Left ventricle myocardium inferior (tissue), 1 donor: ENCODE results near the gene PLXNC1. TPM values are rescaled to one million over a fixed set of nuclear protein-coding genes. Genes with fewer than 3 reads are reported as not detected.

Experiments
- DNase-seq: peaks from one replicate; pipeline ENCODE4 v3.0.0-alpha.2; 2020
- H3K27ac ChIP-seq: fragments of 200-600 bp; replicated peaks from 2 replicates; pipeline ENCODE4 v1.8.0; 2021
- H3K27me3 ChIP-seq: fragments of 200-600 bp; 2 replicates; pipeline ENCODE4 v1.8.0; 2021; ENCODE audit warnings: low read depth
- H3K36me3 ChIP-seq: fragments of 200-600 bp; 2 replicates; pipeline ENCODE4 v1.8.0; 2021
- H3K4me1 ChIP-seq: fragments of 200-600 bp; 2 replicates; pipeline ENCODE4 v1.8.0; 2021
- H3K4me3 ChIP-seq: fragments of 200-600 bp; 2 replicates; pipeline ENCODE4 v1.8.0; 2021; ENCODE audit warnings: mild to moderate bottlenecking, moderate library complexity
- H3K9me3 ChIP-seq: fragments of 200-600 bp; replicated peaks from 2 replicates; pipeline ENCODE4 v1.8.0; 2021
- intact Hi-C: fragments of 100-400 bp; cut with micrococcal nuclease; formaldehyde crosslinking; loops from one replicate; pipeline ENCODE4 v1.11.0; 2022
- total RNA-seq: library from RNA; stranded (reverse); fragmentation: NEBNext Ultra II Directional; extraction: Animal tissue kit (Norgen Biotek cat#: 25700); gene quantifications from one replicate; pipeline ENCODE4 v1.2.1, GENCODE V29; 2021
- TF ChIP-seq, protein P1 (sequence below): fragments of 200-600 bp; IDR thresholded peaks from 2 replicates; pipeline ENCODE4 v1.8.0; 2021; ENCODE audit warnings: antibody characterized with exemption, mild to moderate bottlenecking, borderline replicate concordance
- donor health status: DM: no; HTN: yes; CAD: no; lungs with severe emphysema.

Gene PLXNC1
- total RNA-seq, 1 donor from 2014 or later, result 2.5 TPM

DNA sequence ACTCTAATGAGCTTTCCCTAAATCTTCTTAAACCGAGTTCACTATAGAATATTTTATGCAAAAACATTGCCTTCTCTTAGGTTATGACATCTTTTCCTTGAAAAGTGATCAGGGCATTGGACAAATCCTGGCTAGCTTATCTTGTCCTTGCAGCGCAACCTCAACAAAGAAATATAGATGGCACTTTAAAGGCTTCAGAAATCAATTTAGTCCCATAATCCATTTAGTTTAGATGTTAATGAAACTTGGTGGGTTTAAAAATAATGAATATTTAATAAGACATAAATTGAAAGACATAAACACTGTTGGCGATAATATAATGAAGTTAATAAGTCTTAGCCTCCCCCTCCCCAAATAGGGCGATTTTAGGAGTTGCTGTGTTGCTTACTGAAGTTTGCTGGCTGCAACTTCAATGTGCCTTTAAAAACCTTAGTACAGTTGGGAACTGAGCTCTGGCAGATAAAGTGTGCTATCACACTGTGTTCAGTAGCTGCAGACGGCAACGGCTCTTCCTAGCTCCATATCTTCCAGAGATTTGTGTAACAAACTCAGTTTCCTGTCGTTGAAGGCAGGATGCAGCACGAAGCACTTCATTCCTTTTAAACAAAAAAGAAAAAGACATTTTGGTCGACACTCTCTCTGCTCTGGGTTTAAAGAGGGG is 19.5 kb downstream of the PLXNC1 start:
- Histone ChIP-seq H3K4me3 (no peak overlapping the region), H3K4me1 (peaks cover 12% of the 10 kb centered on the region), H3K36me3 (no peaks in the 10 kb centered on the region), H3K9me3 (no peaks in the 10 kb centered on the region), H3K27me3 (no peaks in the 10 kb centered on the region), H3K27ac (no peak overlapping the region)
- TF ChIP-seq, protein P1, sequence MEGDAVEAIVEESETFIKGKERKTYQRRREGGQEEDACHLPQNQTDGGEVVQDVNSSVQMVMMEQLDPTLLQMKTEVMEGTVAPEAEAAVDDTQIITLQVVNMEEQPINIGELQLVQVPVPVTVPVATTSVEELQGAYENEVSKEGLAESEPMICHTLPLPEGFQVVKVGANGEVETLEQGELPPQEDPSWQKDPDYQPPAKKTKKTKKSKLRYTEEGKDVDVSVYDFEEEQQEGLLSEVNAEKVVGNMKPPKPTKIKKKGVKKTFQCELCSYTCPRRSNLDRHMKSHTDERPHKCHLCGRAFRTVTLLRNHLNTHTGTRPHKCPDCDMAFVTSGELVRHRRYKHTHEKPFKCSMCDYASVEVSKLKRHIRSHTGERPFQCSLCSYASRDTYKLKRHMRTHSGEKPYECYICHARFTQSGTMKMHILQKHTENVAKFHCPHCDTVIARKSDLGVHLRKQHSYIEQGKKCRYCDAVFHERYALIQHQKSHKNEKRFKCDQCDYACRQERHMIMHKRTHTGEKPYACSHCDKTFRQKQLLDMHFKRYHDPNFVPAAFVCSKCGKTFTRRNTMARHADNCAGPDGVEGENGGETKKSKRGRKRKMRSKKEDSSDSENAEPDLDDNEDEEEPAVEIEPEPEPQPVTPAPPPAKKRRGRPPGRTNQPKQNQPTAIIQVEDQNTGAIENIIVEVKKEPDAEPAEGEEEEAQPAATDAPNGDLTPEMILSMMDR, result no peak
- intact Hi-C loops, result no loop called here
- no peak for DNase-seq

DNA sequence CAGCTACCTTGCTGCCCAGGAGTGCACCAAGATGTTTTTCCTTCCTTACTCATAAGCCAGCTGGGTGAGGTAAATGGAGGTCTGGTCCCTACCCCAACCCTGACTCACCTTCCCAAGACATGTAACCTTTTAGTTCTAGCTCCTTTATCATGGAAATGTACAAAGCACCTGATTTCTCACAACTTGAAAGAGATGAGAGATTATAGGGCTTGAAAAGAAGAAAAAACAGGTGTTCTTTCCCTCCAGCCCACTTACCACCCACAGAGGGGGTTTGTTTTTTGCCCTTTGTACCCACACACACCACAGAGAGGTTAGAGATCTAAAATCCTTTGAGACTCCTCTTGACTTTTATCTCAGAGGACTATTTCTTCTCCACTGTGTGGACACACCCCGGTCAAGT is 21.1 kb downstream of the PLXNC1 start:
- TF ChIP-seq, protein P1, result no peak
- Histone ChIP-seq H3K9me3 (no peaks in the 10 kb centered on the region), H3K4me1 (peaks cover 12% of the 10 kb centered on the region), H3K4me3 (no peak overlapping the region), H3K27ac (no peak overlapping the region), H3K36me3 (no peaks in the 10 kb centered on the region), H3K27me3 (no peaks in the 10 kb centered on the region)
- intact Hi-C loops, result no loop called here
- no peak for DNase-seq

DNA sequence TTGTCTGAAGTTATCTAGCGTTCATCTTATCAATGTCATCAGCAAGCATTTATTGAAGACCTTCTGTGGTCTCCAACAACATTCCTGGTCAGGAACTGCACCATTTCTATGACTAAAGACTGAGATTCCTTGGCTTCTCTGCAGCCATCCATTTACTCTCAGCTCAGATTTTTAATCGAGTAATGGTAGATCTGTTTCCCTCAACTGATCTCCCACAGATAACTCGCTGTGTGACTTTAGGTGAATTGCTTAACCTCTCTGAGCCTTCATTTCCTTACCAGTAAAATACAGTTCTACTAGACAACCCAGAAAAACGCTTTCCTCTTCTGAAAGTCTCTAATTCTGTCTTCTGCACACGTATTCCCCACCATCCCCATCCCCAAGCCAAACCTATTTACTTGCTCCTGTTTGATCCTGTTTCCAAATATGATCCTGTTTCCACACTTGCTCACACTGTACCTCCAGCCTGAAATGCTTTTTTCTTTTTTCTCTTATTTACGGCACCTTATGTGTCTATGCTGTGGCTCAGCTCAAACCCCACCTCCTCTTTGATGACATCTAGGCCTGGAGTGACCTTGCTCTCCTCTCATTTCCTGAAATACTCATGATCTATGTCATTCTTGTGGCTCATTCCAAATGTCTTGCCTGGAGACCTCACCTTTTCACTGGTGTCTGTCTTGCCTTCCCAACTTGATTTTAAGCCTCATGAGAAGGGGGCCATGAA is 21.8 kb downstream of the PLXNC1 start:
- Histone ChIP-seq H3K27me3 (no peaks in the 10 kb centered on the region), H3K9me3 (no peaks in the 10 kb centered on the region), H3K4me1 (peaks cover 12% of the 10 kb centered on the region), H3K36me3 (no peaks in the 10 kb centered on the region), H3K27ac (no peak overlapping the region), H3K4me3 (no peak overlapping the region)
- TF ChIP-seq, protein P1, result no peak
- no peak for DNase-seq
- intact Hi-C loops, result no loop called here

DNA sequence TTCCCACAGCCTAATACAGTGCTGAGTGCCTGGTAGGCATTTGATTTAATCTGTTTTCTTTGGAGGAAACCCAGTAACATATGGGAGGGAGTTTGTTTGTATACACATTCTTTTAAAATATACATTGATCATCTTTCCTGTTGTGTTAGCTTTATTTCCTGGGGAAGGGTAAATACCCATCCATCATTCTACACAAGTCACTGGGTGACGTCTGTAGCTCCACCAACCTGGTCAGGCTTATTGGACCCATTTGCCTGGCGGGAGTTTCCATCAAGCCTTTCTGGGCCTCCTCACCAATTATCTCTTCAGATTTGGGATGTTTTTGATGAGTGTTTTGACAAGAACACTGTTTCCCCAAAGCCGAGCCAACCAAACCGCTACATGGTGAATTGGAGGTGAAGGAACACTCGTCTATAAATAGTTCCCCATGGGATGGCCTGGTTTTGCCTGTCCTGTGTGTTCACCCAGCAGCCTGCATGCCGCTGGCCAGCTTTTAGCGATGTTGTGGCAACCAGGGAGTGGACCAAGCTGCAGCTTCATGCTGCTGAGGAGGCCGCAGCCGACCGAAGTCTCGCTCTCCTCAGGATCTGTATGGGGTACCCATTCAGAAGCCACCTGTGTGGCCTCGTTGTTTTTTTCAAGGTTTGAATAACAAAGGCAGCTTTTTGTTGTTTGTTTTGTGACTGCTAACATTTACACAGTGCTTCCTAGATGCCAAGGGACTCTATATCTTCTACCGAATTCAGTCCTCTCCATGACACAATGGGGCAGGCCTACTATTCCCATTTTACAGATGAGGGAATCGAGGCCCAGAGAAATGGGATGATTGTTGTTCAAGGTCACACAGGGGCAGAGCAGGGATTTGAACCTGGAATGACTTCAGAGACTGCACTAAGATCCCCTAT is 22.6 kb downstream of the PLXNC1 start:
- TF ChIP-seq, protein P1, result no peak
- intact Hi-C loops, result no loop called here
- no peaks in the 10 kb centered on the region for H3K27me3 ChIP-seq
- no peak overlapping the region for H3K27ac ChIP-seq
- DNase-seq, result peak; percentile 26
- no peaks in the 10 kb centered on the region for H3K9me3 ChIP-seq
- H3K4me3 ChIP-seq, result no peak overlapping the region
- H3K36me3 ChIP-seq, result no peaks in the 10 kb centered on the region
- H3K4me1 ChIP-seq, result peaks cover 12% of the 10 kb centered on the region

DNA sequence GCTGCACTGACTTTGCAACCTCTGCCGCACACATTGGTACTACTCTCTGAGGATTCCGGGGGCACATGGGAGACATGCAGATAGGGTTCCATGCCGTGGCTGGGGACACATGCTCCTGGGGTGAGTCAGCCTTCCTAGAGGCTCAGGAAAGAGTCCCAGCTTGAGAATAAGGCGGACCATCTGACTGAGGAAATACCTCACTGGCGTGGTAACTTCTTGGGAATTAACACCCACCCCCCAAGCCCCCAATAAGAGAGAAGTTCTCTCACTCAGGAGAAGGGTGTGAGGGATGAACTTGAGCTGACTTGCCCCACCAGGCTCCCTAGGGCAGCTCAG is 23.2 kb downstream of the PLXNC1 start:
- Histone ChIP-seq H3K4me1 (peaks cover 12% of the 10 kb centered on the region), H3K27ac (no peak overlapping the region), H3K27me3 (no peaks in the 10 kb centered on the region), H3K36me3 (no peaks in the 10 kb centered on the region), H3K9me3 (no peaks in the 10 kb centered on the region), H3K4me3 (no peak overlapping the region)
- DNase-seq, result no peak
- intact Hi-C loops, result no loop called here
- TF ChIP-seq, protein P1, result no peak
